Small intestine (tissue), 7 donors: ENCODE data around the gene SHTN1. TPM values are rescaled to one million over a fixed set of nuclear protein-coding genes. Genes with fewer than 3 reads are reported as not detected.
A peak's percentile ranks its signal among the peaks of the same experiment; 100 is the strongest.

ENCODE experiments used
- DNase-seq, 2 donors: peaks; one replicate each; pipeline versions ENCODE4 v3.0.0 to v3.0.0-alpha.2; 2013
- FAIRE-seq: peaks from 2 replicates; lab custom pipeline; 2012; peaks lifted over from hg19 to GRCh38; lab: Jason Lieb, UNC
- H3K27ac ChIP-seq, 3 donors: one replicate each; pipeline ENCODE4 v1.5.1; 2013; ENCODE audit warnings: low read length in 2 of 3, mild to moderate bottlenecking in 2 of 3, control low read depth in 1 of 3, inconsistent platforms in 1 of 3, low read depth in 1 of 3, moderate library complexity in 1 of 3
- H3K27me3 ChIP-seq, 3 donors: one replicate each; pipeline ENCODE4 v1.6.1; 2013; ENCODE audit warnings: low read length in 3 of 3, inconsistent platforms in 1 of 3; ENCODE audit not compliant: control insufficient read depth in 3 of 3, insufficient read depth in 3 of 3
- H3K36me3 ChIP-seq, 3 donors: one replicate each; pipeline ENCODE4 v1.6.1; 2013; ENCODE audit warnings: low read length in 3 of 3, inconsistent platforms in 1 of 3, low read depth in 1 of 3, mild to moderate bottlenecking in 1 of 3, moderate library complexity in 1 of 3; ENCODE audit not compliant: control insufficient read depth in 3 of 3, insufficient read depth in 2 of 3
- H3K4me1 ChIP-seq, 3 donors: one replicate each; pipeline ENCODE4 v1.6.1; 2013; ENCODE audit warnings: low read length in 2 of 3, inconsistent platforms in 1 of 3, low read depth in 1 of 3, mild to moderate bottlenecking in 1 of 3, moderate library complexity in 1 of 3; ENCODE audit not compliant: control insufficient read depth in 3 of 3, insufficient read depth in 2 of 3
- H3K4me3 ChIP-seq, 3 donors: one replicate each; pipeline ENCODE4 v1.5.1; 2013; ENCODE audit warnings: low read length in 3 of 3, control low read depth in 1 of 3, inconsistent platforms in 1 of 3, low read depth in 1 of 3, mild to moderate bottlenecking in 1 of 3, moderate library complexity in 1 of 3
- H3K9me3 ChIP-seq, 2 donors: one replicate each; pipeline ENCODE4 v1.6.1; 2013; ENCODE audit warnings: low read depth in 1 of 2, low read length in 1 of 2; ENCODE audit not compliant: control insufficient read depth in 2 of 2, insufficient read depth in 1 of 2
- WGBS, 3 donors: extraction: QIAGEN DNeasy Blood & Tissue Kit; methylation state at CpG; one replicate each; pipeline ENCODE4 v1.1.7; 2013; 5-methylcytosine and 5-hydroxymethylcytosine counted together
- polyA plus RNA-seq, 4 donors: library from polyadenylated mRNA; stranded (reverse) in 3 of 4; unstranded in 1 of 4; fragments of 200-250 nt in 3 of 4; fragments of 120-200 nt in 1 of 4; gene quantifications; one replicate each; pipeline versions ENCODE4 v1.2.1 to v1.2.3, GENCODE V29; 2013
- donor health status: healthy with polysubstance abuse.
- donor health status: control.
- donor health status: control.
- donor health status: Bipolar disorder and iron deficiency.
- donor health status: healthy.

The SHTN1 gene
- polyA plus RNA-seq, 4 donors = 8.9 to 47.9 (median 9.8) TPM

DNA sequence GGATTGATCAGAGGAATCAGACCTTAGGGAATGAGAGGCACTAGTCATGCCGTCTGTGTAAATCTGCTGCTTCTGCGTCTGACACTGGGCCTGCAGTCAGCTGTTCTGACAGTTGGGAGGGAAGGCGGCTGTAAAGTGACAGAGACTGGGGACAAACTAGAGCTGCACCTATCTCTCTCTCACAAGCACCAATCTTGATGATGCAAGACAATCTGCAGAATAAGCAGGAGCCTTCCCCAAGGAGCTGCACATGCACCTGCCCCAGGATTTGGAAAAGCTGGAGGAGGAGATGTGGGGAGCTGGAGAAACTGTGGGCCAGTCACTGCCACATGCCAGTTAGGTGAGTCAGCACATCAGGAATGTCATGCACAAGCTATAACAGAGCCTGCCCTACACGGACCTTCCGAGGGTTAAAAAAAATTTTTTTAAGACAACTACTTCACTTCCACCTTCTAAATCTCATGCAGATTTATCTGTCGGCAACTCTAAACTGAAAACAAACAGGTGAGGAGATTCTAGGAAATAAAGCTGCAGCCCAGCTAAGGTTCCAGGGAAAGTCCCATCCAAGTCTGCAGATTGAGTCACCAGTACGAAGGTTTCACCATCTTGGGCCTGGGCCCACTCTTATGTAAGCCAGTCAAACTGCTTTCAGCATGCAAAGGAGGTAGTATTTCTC, 116.5 kb downstream of the SHTN1 start:
- Histone ChIP-seq H3K27ac (no peak overlapping the region), H3K4me1 (no peaks in the 10 kb centered on the region), H3K9me3 (no peaks in the 10 kb centered on the region), H3K36me3 (peaks cover 0 to 3% (median 0%) of the 10 kb centered on the region in 3 donors), H3K27me3 (no peaks in the 10 kb centered on the region), H3K4me3 (no peak overlapping the region)
- 27 to 60% (median 46%) methylated on average over 7 of the region's 7 CpGs for WGBS, 3 donors
- no peak for FAIRE-seq
- peak; percentile 8 to 72 for DNase-seq

DNA sequence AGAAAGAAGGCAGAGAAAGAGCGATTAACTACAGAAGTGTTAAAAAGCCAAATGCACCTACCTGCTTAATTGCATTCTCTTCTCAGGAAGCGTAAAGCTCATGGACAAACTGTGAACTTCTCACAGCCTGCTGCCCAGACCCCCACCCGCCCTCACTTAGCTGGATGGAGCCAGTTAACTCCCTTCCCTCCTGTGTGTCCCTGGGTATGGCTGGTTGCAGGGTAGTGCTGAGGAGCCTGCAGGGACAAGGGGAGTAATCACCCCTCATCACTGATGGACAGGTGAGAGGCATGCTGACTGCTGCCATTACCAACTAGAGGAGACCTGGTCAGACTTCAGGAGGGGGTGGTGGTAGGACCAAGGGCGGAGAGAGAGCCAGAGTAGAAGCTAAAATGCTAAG, 118.2 kb downstream of the SHTN1 start:
- H3K27me3 ChIP-seq = no peaks in the 10 kb centered on the region
- WGBS, 3 donors = 90 to 94% (median 92%) methylated on average over 4 of the region's 4 CpGs

DNA sequence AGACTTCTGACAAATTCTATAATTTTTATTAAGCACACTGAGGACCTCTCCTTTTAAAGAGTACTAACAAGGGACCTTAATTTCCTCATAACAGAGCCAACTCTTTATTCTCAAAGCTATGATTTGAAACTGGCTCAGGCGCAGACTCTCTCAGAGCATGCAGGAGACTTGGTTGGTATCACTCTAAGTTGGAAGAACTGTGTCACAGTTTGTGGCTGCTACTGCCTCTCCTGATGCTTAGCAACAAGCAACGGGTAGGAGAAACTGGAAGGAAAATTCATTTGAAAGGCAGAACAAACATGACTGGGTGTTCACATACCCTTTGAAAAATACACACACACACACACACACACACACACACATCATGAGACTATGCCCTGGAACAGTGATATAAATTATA, 122.3 kb downstream of the SHTN1 start:
- Histone ChIP-seq H3K9me3 (no peaks in the 10 kb centered on the region), H3K4me3 (no peak overlapping the region), H3K36me3 (peaks cover 0 to 3% (median 0%) of the 10 kb centered on the region in 3 donors), H3K4me1 (no peaks in the 10 kb centered on the region), H3K27ac (no peak overlapping the region), H3K27me3 (no peaks in the 10 kb centered on the region)
- WGBS, 3 donors = 85 to 92% (median 85%) methylated on average over 2 of the region's 2 CpGs
- FAIRE-seq (no peak), DNase-seq (no peak)

More for the DNA sequence above, 118.2 kb downstream of the SHTN1 start:
- Histone ChIP-seq H3K4me3 (no peak overlapping the region), H3K36me3 (peaks cover 0 to 3% (median 0%) of the 10 kb centered on the region in 3 donors), H3K4me1 (no peaks in the 10 kb centered on the region), H3K9me3 (no peaks in the 10 kb centered on the region), H3K27ac (no peak overlapping the region)
- FAIRE-seq (no peak), DNase-seq (no peak)

DNA sequence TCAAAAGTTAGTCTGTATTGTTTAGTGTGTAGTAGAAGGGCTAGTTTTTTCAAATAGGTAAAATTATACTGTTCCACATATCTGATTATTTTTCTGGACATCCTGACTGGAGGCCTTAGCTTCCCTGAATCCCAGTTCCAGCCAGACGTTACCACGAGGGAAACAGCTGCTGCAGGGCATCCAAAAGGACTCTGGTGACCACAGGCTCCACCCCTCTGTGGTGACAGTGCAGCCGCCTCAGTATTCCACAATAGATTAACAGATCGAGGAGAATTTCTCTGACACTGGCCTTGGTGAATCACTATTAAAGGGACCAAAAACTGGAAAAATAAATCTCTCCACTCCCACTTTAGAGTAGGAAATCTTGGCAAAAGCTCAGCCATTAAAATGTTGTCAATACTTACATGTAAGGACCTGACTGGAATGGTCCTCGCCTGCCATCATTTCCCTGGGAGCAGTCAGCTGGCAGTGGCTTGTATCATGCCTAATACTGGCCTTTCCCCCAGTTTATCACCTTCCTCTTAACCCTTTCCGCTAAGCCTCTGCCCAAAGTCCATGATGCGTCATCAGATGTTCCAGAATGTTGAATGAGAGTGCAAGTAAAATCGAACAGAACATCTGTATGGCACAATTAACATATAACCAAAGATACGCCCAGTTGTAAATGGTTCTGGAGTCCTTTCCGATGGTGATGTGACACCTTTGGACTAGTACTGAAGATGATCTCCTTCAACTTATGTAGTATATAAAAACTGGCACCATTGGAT, 124.1 kb downstream of the SHTN1 start:
- Histone ChIP-seq H3K9me3 (no peaks in the 10 kb centered on the region), H3K27ac (no peak overlapping the region), H3K36me3 (no peaks in the 10 kb centered on the region), H3K4me3 (no peak overlapping the region), H3K27me3 (no peaks in the 10 kb centered on the region), H3K4me1 (no peaks in the 10 kb centered on the region)
- DNase-seq (peak in 1 of 2 donors; percentile 67), FAIRE-seq (no peak)
- 23 to 57% (median 40%) methylated on average over 10 of the region's 10 CpGs for WGBS, 3 donors

DNA sequence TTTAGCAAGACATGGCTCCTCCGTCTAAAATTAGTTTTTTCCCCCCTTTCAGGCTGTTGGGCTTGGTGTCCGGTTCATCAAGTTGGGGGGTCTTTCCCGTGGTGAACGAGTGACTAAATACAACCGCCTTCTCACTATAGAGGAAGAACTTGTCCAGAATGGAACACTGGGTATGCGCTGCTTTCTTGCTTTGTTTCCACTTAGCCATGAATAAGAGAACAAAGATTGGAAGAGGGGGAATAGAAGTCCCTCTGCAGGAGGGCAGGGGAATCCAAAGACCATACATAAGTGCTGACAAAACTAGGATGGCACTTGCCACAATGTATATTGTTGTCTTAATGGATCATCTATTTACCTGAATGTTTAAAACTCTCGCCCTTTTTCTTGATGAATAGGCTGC, 125.2 kb downstream of the SHTN1 start:
- H3K4me3 ChIP-seq = no peak overlapping the region
- no peak for FAIRE-seq

DNA sequence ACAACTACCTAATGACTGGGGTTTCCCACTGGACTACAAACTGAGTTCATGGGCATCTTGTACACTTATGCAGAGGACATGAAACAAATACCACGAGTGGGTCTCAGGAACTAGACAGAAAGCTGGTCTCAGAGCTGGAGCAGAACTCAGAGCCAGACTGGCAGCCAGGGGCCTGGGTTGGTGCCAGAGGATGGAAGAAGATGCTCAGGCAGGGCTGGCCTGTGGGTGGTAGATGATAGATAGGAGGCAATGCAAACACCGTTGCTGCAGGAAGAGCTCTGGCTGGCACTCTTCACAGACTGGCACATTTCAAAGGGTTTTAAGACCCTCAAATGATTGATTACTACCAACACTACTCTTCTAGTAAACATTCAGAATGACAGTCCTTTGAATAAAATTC, 126.9 kb downstream of the SHTN1 start:
- H3K36me3 ChIP-seq = no peaks in the 10 kb centered on the region
- FAIRE-seq = no peak
- no peak overlapping the region for H3K4me3 ChIP-seq
- H3K4me1 ChIP-seq = no peaks in the 10 kb centered on the region
- H3K27me3 ChIP-seq = peaks cover 0 to 4% (median 0%) of the 10 kb centered on the region in 3 donors
- DNase-seq = no peak
- no peak overlapping the region for H3K27ac ChIP-seq
- no peaks in the 10 kb centered on the region for H3K9me3 ChIP-seq
- 63 to 72% (median 69%) methylated on average over 2 of the region's 2 CpGs for WGBS, 3 donors

More for the DNA sequence above, 125.2 kb downstream of the SHTN1 start:
- no peak overlapping the region for H3K27ac ChIP-seq
- 72 to 77% (median 77%) methylated on average over 7 of the region's 7 CpGs for WGBS, 3 donors
- DNase-seq = no peak
- H3K9me3 ChIP-seq = no peaks in the 10 kb centered on the region
- no peaks in the 10 kb centered on the region for H3K36me3 ChIP-seq
- H3K27me3 ChIP-seq = no peaks in the 10 kb centered on the region
- no peaks in the 10 kb centered on the region for H3K4me1 ChIP-seq

DNA sequence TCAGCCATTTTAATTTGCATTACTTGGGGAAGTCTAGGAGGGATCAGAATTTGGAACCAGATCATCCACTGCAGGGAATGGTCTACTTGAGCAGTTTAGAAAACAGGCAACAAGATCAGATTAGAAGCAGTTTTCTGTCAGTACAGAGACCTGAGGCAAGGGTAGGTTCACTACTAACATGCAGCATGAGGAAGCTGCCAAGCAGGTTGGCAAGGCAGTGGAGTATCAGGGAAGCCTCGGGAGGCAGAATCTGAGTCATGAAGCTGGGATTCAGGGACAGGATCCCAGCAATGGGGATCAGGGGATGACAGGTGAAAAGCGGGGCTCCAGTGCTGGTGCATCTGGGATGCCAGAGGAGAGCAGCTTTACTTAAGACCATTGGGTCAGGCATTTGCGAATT, 127.6 kb downstream of the SHTN1 start:
- H3K27ac ChIP-seq = no peak overlapping the region
- WGBS, 3 donors = 71 to 90% (median 82%) methylated on average over 3 of the region's 3 CpGs
- no peak for DNase-seq
- no peak overlapping the region for H3K4me3 ChIP-seq
- H3K27me3 ChIP-seq = peaks cover 0 to 4% (median 0%) of the 10 kb centered on the region in 3 donors
- H3K9me3 ChIP-seq = no peaks in the 10 kb centered on the region
- FAIRE-seq = no peak
- H3K36me3 ChIP-seq = no peaks in the 10 kb centered on the region
- no peaks in the 10 kb centered on the region for H3K4me1 ChIP-seq

DNA sequence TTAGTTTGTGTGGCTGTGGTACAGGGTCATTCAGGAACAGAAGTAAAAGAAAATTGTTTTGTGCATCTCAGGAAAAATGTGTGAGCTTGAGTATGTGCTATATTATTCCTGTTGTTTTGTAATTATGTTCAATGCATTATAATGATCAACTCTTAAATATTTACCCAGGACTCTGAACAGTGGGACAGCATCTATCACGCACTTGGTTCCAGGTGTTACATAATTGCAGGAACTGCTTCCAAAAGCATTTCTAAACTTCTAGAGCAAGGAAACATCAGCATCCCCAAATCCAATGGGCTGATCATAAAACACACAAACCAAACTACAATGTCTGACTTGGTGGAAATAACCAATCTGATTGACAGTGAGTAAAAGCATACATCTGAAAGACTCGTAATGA, 129.1 kb downstream of the SHTN1 start:
- H3K27me3 ChIP-seq = peaks cover 0 to 4% (median 0%) of the 10 kb centered on the region in 3 donors
- WGBS, 3 donors = 78 to 92% (median 84%) methylated on average over 2 of the region's 2 CpGs
- no peak for FAIRE-seq

More for the DNA sequence above, 129.1 kb downstream of the SHTN1 start:
- Histone ChIP-seq H3K27ac (no peak overlapping the region), H3K9me3 (no peaks in the 10 kb centered on the region), H3K4me1 (no peaks in the 10 kb centered on the region), H3K4me3 (no peak overlapping the region), H3K36me3 (no peaks in the 10 kb centered on the region)
- DNase-seq = no peak
